Nephron progenitor cell (in vitro differentiated cells): ENCODE results near the gene ETHE1.

Experiments
- DNase-seq: peaks from one replicate; pipeline ENCODE4 v3.0.0; 2021
- H3K27ac Mint-ChIP-seq: 2 replicates; pipeline ENCODE4 v1.8.0; 2021; ENCODE audit warnings: mild to moderate bottlenecking, moderate library complexity, mixed read lengths
- H3K27me3 Mint-ChIP-seq: 2 replicates; pipeline ENCODE4 v1.8.0; 2021; ENCODE audit warnings: mild to moderate bottlenecking, low read depth, mixed read lengths; ENCODE audit not compliant: poor library complexity
- H3K36me3 Mint-ChIP-seq: 2 replicates; pipeline ENCODE4 v1.8.0; 2021; ENCODE audit warnings: low read depth, mixed read lengths
- H3K4me1 Mint-ChIP-seq: 2 replicates; pipeline ENCODE4 v1.8.0; 2021; ENCODE audit warnings: mixed read lengths
- H3K4me3 Mint-ChIP-seq: 2 replicates; pipeline ENCODE4 v1.8.0; 2021; ENCODE audit warnings: mild to moderate bottlenecking, moderate library complexity, mixed read lengths
- H3K9me3 Mint-ChIP-seq: 2 replicates; pipeline ENCODE4 v1.8.0; 2021; ENCODE audit warnings: mild to moderate bottlenecking, moderate library complexity, mixed read lengths
- TF ChIP-seq, protein P1 (sequence below): fragments of 200-600 bp; sonication (generic); IDR thresholded peaks from 2 replicates; pipeline ENCODE4 v1.5.0; 2021; ENCODE audit warnings: antibody characterized with exemption

ETHE1 gene

DNA sequence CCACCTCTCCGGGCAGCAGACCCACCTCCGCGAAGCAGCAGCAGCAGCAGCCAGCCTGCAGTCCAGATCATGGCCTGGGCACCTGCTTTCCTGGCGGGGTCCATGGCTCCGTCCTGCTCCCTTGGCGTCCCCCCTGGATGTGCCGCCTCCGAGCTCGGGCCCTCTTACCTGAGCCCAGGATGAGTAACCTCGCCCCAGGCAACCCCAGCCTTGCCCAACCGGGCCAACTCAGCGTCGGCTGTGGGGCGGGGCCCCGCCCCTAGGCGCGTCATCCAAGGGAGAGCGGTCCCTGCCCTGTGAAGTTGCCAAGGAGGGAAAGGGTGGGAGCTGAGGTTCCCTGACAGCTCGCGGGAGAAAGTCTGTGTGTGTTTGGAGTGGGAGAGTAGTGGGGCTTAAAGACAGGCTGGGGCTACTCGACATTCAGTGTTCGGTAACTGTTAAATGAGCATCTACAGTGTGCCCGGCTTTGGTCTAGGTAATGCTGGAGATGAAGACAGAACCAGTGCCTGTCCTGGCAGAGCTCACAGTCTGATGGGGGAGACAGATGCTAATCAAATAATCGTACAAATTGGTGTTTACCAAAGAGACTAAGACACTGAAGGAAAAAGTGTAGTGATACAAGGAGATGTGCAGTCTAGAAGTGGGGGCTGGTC, 61.4 kb downstream of the ETHE1 start, which contains the start of gene LYPD3:
LYPD3 (minus strand) TSS at position 141 of the 653 bp plus-strand sequence; CDS start at position 104, 37 bp downstream.
- TF ChIP-seq, protein P1, sequence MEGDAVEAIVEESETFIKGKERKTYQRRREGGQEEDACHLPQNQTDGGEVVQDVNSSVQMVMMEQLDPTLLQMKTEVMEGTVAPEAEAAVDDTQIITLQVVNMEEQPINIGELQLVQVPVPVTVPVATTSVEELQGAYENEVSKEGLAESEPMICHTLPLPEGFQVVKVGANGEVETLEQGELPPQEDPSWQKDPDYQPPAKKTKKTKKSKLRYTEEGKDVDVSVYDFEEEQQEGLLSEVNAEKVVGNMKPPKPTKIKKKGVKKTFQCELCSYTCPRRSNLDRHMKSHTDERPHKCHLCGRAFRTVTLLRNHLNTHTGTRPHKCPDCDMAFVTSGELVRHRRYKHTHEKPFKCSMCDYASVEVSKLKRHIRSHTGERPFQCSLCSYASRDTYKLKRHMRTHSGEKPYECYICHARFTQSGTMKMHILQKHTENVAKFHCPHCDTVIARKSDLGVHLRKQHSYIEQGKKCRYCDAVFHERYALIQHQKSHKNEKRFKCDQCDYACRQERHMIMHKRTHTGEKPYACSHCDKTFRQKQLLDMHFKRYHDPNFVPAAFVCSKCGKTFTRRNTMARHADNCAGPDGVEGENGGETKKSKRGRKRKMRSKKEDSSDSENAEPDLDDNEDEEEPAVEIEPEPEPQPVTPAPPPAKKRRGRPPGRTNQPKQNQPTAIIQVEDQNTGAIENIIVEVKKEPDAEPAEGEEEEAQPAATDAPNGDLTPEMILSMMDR: no peak
- no peak for DNase-seq
- Mint-ChIP-seq H3K9me3 (no peaks in the 10 kb centered on the region), H3K4me3 (peak within 1 kb of the TSS; percentile 90), H3K4me1 (peaks cover 16% of the 10 kb centered on the region), H3K27me3 (peaks cover 66% of the 10 kb centered on the region), H3K36me3 (peaks cover 4% of the 10 kb centered on the region), H3K27ac (no peak within 1 kb of the TSS)

DNA sequence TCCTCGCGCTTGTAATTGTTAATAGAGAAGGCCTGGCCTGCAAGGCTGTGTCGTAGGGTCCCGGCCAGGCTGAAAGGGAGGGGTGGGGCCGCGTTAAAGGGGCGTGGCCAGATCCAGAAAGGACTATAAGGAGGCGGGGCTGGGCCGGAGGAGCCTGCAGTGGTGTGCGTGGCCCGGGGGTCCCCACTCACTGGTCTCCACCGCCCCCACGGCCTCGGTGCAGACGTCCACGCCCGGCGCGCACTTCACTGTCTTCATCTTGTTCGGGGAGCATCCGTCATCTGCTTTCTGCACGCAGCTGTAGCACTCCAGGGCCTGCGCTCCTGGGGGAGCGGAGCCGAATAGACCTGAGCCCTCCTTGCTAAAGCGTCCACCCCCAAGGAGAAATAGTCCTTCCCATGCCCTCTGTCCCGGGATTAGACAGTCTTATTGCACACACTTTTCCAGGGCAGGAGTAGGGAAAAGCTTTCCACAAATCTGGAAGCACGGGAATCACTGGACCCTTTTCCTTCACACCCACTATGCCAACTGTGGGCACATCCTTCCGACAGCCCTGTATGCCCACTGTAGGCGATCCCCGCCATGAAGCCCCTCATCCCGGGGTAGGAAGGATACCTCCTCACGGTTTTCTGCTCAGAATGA, 62.7 kb downstream of the ETHE1 start:
- Mint-ChIP-seq H3K4me3 (peak overlapping the region; percentile 90), H3K27ac (peak overlapping the region; percentile 89), H3K27me3 (peaks cover 62% of the 10 kb centered on the region), H3K9me3 (no peaks in the 10 kb centered on the region), H3K4me1 (peaks cover 16% of the 10 kb centered on the region), H3K36me3 (peaks cover 4% of the 10 kb centered on the region)
- TF ChIP-seq, protein P1: no peak
- peak; percentile 79 for DNase-seq

DNA sequence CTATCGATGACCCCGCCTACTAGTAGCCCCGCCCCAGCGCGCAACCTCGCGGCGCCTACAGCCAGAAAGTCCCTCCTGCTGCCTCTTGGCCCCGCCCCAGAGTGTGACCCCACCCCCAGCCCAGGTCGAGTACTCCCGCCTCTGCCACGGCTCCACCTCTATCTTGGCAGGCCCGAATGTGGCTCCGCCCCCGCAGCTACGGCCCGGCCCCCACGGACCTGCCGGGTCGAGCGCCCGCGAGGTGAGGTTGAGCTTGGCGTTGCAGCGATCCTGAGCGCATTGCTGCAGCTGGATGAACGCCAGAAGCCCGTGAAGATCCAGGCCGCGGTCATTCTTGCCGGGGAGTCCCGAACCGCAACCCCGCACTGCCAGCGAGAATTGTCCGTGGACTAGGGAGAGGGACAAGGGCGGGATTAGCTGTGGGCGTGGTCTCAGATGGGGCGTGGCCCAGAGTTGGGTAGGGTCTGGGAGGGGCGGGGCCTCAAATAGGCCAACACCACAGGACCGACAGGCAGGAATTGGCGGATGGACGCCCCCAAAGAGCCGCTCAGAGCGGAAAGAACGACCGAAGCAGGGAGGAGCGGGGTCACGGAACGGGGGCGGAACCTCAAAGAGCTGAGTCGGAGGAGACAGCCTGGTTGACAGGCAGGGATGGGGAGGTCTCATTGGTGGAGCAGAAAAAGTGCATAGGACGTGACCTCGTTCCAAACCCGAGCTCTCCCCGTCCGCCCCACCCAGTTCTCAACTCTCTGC, 63.4 kb downstream of the ETHE1 start:
- H3K4me1 Mint-ChIP-seq: peaks cover 16% of the 10 kb centered on the region
- peak; percentile 99 for DNase-seq
- H3K27me3 Mint-ChIP-seq: peaks cover 65% of the 10 kb centered on the region
- TF ChIP-seq, protein P1: no peak
- H3K27ac Mint-ChIP-seq: peak overlapping the region; percentile 89
- peaks cover 4% of the 10 kb centered on the region for H3K36me3 Mint-ChIP-seq
- no peaks in the 10 kb centered on the region for H3K9me3 Mint-ChIP-seq
- peak overlapping the region; percentile 90 for H3K4me3 Mint-ChIP-seq

DNA sequence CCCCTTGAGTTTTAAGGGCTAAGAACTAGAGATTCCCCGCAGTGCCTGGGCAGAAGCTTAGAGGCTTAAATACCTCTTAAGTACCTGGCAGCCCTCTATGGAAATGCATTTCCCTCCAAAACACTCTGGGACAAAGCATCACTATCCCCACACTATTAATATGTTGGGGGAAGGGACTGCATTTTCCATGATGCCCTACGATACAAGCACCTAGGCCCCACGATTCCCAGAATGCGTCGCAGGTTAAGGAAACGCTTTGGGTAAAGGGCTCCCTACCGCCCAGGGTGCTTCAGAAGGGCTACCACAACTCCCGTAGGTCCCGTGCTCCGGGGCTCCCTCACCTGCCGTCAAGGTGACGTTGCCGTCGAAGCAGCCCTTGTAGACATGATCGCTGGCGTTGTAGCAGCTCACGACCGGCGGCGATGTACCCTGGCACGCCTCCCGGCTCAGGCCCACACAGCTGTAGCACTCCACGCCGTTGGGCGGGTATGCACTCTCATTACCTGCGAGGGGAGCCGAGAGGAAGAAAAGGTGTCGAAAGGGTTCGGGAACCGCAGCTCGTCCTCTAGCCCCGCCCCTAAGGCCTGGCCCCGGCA, 64.1 kb downstream of the ETHE1 start:
- Mint-ChIP-seq H3K4me1 (peaks cover 16% of the 10 kb centered on the region), H3K27ac (no peak overlapping the region), H3K4me3 (peak overlapping the region; percentile 90), H3K27me3 (peaks cover 62% of the 10 kb centered on the region), H3K9me3 (no peaks in the 10 kb centered on the region), H3K36me3 (peaks cover 4% of the 10 kb centered on the region)
- TF ChIP-seq, protein P1: no peak
- DNase-seq: no peak

DNA sequence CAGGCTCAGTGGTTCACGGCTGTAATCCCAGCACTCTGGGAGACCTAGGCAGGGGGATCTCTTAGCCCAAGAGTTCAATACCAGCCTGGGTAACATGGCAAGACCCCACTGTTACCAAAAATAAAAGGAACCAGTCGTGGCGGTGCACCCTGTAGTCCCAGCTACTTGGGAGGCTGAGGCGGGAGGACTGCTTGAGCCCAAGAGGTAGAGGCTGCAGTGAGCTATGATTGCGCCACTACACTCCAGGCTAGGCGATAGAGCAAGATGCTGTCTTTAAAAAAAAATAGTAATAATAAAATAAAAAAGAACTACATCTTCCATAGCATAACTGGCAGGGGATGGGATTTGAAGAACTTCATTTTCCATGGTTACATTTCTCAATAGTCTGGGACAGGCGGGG, 64.6 kb downstream of the ETHE1 start:
- TF ChIP-seq, protein P1: no peak
- peak overlapping the region; percentile 90 for H3K4me3 Mint-ChIP-seq
- peaks cover 65% of the 10 kb centered on the region for H3K27me3 Mint-ChIP-seq
- no peaks in the 10 kb centered on the region for H3K9me3 Mint-ChIP-seq
- peaks cover 15% of the 10 kb centered on the region for H3K4me1 Mint-ChIP-seq
- no peak overlapping the region for H3K27ac Mint-ChIP-seq
- DNase-seq: no peak
- H3K36me3 Mint-ChIP-seq: peaks cover 4% of the 10 kb centered on the region
